WTC11 (cell line): ENCODE results near the gene GLCCI1. TPM values are rescaled to one million over a fixed set of nuclear protein-coding genes. Genes with fewer than 3 reads are reported as not detected.

Experiments used
- ATAC-seq: fragments of 200-7000 bp; cut with Tn5 transposase; 2 replicates; pipeline ENCODE4 v1.10.0; 2021; ENCODE audit warnings: mild to moderate bottlenecking, moderate library complexity
- CTCF ChIA-PET: fragments of 300-600 bp; sonication (Branson Sonifier 250); formaldehyde crosslinking; loops from one replicate; lab custom pipeline; 2021; ENCODE audit warnings: antibody characterized with exemption; lab: Charles Lee
- POLR2A ChIA-PET: fragments of 350-600 bp; sonication (Branson Sonifier 250); formaldehyde crosslinking; loops from one replicate; lab custom pipeline; 2021; ENCODE audit warnings: antibody characterized with exemption; lab: Charles Lee
- DNase-seq: peaks from one replicate; pipeline ENCODE4 v3.0.0; 2021; ENCODE audit warnings: low spot score
- H3K27ac Mint-ChIP-seq: 2 replicates; pipeline ENCODE4 v1.8.0; 2021; ENCODE audit warnings: mixed read lengths
- H3K27me3 Mint-ChIP-seq: 2 replicates; pipeline ENCODE4 v1.8.0; 2021; ENCODE audit warnings: low read depth, mild to moderate bottlenecking, moderate library complexity, mixed read lengths
- H3K36me3 Mint-ChIP-seq: 2 replicates; pipeline ENCODE4 v1.8.0; 2021; ENCODE audit warnings: mixed read lengths
- H3K4me1 Mint-ChIP-seq: 2 replicates; pipeline ENCODE4 v1.8.0; 2022; ENCODE audit warnings: mixed read lengths
- H3K4me3 Mint-ChIP-seq: 2 replicates; pipeline ENCODE4 v1.8.0; 2021; ENCODE audit warnings: mild to moderate bottlenecking, moderate library complexity, mixed read lengths
- H3K9me3 Mint-ChIP-seq: 2 replicates; pipeline ENCODE4 v1.8.0; 2021; ENCODE audit warnings: mixed read lengths
- ETV6 ChIP-seq: sonication (generic); formaldehyde crosslinking; IDR thresholded peaks from 2 replicates; pipeline ENCODE4 v1.8.1; 2022; ENCODE audit warnings: mild to moderate bottlenecking, missing genetic modification reagents
- FOXJ3 ChIP-seq: sonication (generic); formaldehyde crosslinking; IDR thresholded peaks from 2 replicates; pipeline ENCODE4 v1.9.0; 2021; ENCODE audit warnings: missing genetic modification reagents, mild to moderate bottlenecking, borderline replicate concordance
- IRF2 ChIP-seq: sonication (generic); formaldehyde crosslinking; IDR thresholded peaks from 2 replicates; pipeline ENCODE4 v1.8.0; 2022; ENCODE audit warnings: low read depth, missing genetic modification reagents, borderline replicate concordance
- JUN ChIP-seq: sonication (generic); formaldehyde crosslinking; IDR thresholded peaks from 2 replicates; pipeline ENCODE4 v1.8.0; 2023; ENCODE audit warnings: mild to moderate bottlenecking, missing genetic modification reagents
- NFE2L1 ChIP-seq: sonication (generic); formaldehyde crosslinking; IDR thresholded peaks from 2 replicates; pipeline ENCODE4 v1.8.1; 2023; ENCODE audit warnings: missing genetic modification reagents
- NR2C2 ChIP-seq: sonication (generic); formaldehyde crosslinking; IDR thresholded peaks from 2 replicates; pipeline ENCODE4 v1.8.0; 2022; ENCODE audit warnings: mild to moderate bottlenecking, missing genetic modification reagents
- RORB ChIP-seq: fragments of 250-450 bp; sonication (Bioruptor Pico); IDR thresholded peaks from 2 replicates; pipeline ENCODE4 v1.9.0; 2021; ENCODE audit warnings: mild to moderate bottlenecking
- ZNF138 ChIP-seq: sonication (generic); formaldehyde crosslinking; conservative IDR thresholded peaks from 2 replicates; pipeline ENCODE4 v1.8.1; 2022; ENCODE audit warnings: mild to moderate bottlenecking, moderate library complexity, missing genetic modification reagents
- ZNF219 ChIP-seq: sonication (generic); formaldehyde crosslinking; IDR thresholded peaks from 2 replicates; pipeline ENCODE4 v1.8.0; 2023; ENCODE audit warnings: missing genetic modification reagents, mild to moderate bottlenecking, borderline replicate concordance
- ZNF423 ChIP-seq: fragments of 250-450 bp; sonication (Bioruptor Pico); IDR thresholded peaks from 2 replicates; pipeline ENCODE4 v2.1.2; 2022; ENCODE audit warnings: mild to moderate bottlenecking, moderate library complexity
- total RNA-seq: library from RNA; stranded (reverse); gene quantifications from 3 replicates; pipeline ENCODE4 v1.2.3, GENCODE V29; 2021
- TF ChIP-seq, protein P1 (sequence below): fragments of 250-450 bp; sonication (Bioruptor Pico); IDR thresholded peaks from 2 replicates; pipeline ENCODE4 v1.9.0; 2021; ENCODE audit warnings: mild to moderate bottlenecking, borderline replicate concordance
- TF ChIP-seq, protein P2 (sequence below): sonication (generic); formaldehyde crosslinking; IDR thresholded peaks from 2 replicates; pipeline ENCODE4 v1.8.0; 2022; ENCODE audit warnings: mild to moderate bottlenecking, missing genetic modification reagents
- TF ChIP-seq, protein P3 (sequence below): fragments of 250-450 bp; sonication (Bioruptor Pico); conservative IDR thresholded peaks from 2 replicates; pipeline ENCODE4 v1.9.0; 2021; ENCODE audit warnings: mild to moderate bottlenecking
- TF ChIP-seq, protein P4 (sequence below): fragments of 250-450 bp; sonication (Bioruptor Pico); IDR thresholded peaks from 2 replicates; pipeline ENCODE4 v2.1.2; 2022; ENCODE audit warnings: mild to moderate bottlenecking, moderate library complexity
- TF ChIP-seq, protein P5 (sequence below): sonication (generic); formaldehyde crosslinking; IDR thresholded peaks from 2 replicates; pipeline ENCODE4 v1.8.1; 2023; ENCODE audit warnings: mild to moderate bottlenecking, missing genetic modification reagents, moderate library complexity
- TF ChIP-seq, protein P6 (sequence below): sonication (generic); formaldehyde crosslinking; IDR thresholded peaks from 2 replicates; pipeline ENCODE4 v1.8.0; 2022; ENCODE audit warnings: missing genetic modification reagents
- TF ChIP-seq, protein P7 (sequence below): sonication (generic); formaldehyde crosslinking; IDR thresholded peaks from 2 replicates; pipeline ENCODE4 v1.8.1; 2023; ENCODE audit warnings: mild to moderate bottlenecking, missing genetic modification reagents

Gene GLCCI1
- total RNA-seq, 1 experiment from 2014 or later = 23.8 TPM

DNA sequence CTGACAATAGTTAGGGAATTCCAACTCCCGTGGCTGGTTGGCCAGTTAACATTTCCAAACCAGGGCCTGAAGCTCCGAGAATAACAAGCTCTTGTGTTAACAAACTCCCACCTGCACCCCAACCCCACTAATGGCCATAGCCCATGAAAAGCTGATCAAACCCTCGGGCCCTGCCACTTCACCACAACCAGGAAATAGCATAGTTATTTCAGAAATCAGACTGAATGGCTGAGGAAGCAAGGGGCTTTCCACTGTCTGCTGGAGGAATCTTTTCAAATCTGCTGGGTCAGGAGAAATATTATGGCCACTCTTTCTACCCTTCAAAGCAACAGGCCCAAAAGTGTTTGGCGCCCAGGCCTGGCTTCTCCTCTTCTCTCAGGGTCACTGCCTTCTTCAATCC lies 145.6 kb downstream of the GLCCI1 start:
- H3K4me3 Mint-ChIP-seq = no peak overlapping the region
- no peak for ATAC-seq
- CTCF ChIA-PET = interaction anchor here (1.7 kb wide), 1 partner anchor 182 kb away, joined by 5 read pairs; no protein-coding TSS in a partner anchor
- H3K27ac Mint-ChIP-seq = no peak overlapping the region
- peaks cover 20% of the 10 kb centered on the region for H3K9me3 Mint-ChIP-seq
- H3K36me3 Mint-ChIP-seq = peaks cover 18% of the 10 kb centered on the region
- peaks cover 46% of the 10 kb centered on the region for H3K4me1 Mint-ChIP-seq
- no peaks in the 10 kb centered on the region for H3K27me3 Mint-ChIP-seq
- DNase-seq = no peak
- POLR2A ChIA-PET = no interaction called here
- TF ChIP-seq RORB (CRISPR knock-in tag) = no peak
- no peak for TF ChIP-seq JUN (CRISPR knock-in tag)
- TF ChIP-seq, protein P1, sequence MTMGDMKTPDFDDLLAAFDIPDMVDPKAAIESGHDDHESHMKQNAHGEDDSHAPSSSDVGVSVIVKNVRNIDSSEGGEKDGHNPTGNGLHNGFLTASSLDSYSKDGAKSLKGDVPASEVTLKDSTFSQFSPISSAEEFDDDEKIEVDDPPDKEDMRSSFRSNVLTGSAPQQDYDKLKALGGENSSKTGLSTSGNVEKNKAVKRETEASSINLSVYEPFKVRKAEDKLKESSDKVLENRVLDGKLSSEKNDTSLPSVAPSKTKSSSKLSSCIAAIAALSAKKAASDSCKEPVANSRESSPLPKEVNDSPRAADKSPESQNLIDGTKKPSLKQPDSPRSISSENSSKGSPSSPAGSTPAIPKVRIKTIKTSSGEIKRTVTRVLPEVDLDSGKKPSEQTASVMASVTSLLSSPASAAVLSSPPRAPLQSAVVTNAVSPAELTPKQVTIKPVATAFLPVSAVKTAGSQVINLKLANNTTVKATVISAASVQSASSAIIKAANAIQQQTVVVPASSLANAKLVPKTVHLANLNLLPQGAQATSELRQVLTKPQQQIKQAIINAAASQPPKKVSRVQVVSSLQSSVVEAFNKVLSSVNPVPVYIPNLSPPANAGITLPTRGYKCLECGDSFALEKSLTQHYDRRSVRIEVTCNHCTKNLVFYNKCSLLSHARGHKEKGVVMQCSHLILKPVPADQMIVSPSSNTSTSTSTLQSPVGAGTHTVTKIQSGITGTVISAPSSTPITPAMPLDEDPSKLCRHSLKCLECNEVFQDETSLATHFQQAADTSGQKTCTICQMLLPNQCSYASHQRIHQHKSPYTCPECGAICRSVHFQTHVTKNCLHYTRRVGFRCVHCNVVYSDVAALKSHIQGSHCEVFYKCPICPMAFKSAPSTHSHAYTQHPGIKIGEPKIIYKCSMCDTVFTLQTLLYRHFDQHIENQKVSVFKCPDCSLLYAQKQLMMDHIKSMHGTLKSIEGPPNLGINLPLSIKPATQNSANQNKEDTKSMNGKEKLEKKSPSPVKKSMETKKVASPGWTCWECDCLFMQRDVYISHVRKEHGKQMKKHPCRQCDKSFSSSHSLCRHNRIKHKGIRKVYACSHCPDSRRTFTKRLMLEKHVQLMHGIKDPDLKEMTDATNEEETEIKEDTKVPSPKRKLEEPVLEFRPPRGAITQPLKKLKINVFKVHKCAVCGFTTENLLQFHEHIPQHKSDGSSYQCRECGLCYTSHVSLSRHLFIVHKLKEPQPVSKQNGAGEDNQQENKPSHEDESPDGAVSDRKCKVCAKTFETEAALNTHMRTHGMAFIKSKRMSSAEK = no peak
- TF ChIP-seq, protein P2, sequence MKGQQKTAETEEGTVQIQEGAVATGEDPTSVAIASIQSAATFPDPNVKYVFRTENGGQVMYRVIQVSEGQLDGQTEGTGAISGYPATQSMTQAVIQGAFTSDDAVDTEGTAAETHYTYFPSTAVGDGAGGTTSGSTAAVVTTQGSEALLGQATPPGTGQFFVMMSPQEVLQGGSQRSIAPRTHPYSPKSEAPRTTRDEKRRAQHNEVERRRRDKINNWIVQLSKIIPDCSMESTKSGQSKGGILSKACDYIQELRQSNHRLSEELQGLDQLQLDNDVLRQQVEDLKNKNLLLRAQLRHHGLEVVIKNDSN (CRISPR knock-in tag) = no peak
- TF ChIP-seq, protein P3, sequence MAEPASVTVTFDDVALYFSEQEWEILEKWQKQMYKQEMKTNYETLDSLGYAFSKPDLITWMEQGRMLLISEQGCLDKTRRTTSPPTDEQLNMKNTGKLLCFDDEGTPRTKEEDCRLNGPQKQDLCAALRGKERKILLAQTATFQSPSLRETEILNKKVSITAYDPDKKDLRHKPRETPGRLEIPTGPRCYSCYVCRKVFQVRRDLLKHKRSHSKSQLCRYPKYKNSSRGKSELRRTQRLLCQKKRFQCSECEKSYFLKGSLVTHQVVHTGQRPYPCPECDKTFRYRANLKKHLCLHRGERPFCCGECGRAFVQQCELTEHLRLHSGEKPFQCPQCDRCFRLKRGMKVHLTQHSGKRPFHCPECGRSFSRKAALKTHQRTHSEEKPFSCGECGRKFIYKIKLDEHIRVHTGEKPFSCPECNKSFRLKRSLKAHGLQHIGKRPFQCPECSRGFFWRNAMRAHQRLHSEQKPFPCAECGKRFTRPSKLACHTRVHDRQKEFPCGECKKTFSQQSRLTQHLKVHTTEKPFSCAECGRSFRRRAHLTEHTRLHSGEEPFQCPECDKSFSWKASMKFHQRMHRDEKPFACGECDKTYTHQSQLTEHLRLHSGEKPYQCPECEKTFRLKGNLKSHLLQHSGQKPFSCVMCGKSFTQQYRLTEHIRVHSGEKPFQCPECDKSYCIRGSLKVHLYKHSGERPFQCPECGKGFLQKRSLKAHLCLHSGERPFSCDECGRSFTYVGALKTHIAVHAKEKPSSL (CRISPR knock-in tag) = no peak
- TF ChIP-seq NR2C2 (CRISPR knock-in tag) = no peak
- TF ChIP-seq IRF2 (CRISPR knock-in tag) = no peak
- no peak for TF ChIP-seq ZNF423 (CRISPR knock-in tag)
- no peak for TF ChIP-seq FOXJ3 (CRISPR knock-in tag)
- TF ChIP-seq, protein P4, sequence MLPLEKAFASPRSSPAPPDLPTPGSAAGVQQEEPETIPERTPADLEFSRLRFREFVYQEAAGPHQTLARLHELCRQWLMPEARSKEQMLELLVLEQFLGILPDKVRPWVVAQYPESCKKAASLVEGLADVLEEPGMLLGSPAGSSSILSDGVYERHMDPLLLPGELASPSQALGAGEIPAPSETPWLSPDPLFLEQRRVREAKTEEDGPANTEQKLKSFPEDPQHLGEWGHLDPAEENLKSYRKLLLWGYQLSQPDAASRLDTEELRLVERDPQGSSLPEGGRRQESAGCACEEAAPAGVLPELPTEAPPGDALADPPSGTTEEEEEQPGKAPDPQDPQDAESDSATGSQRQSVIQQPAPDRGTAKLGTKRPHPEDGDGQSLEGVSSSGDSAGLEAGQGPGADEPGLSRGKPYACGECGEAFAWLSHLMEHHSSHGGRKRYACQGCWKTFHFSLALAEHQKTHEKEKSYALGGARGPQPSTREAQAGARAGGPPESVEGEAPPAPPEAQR (CRISPR knock-in tag) = no peak
- no peak for TF ChIP-seq NFE2L1 (CRISPR knock-in tag)
- TF ChIP-seq, protein P5, sequence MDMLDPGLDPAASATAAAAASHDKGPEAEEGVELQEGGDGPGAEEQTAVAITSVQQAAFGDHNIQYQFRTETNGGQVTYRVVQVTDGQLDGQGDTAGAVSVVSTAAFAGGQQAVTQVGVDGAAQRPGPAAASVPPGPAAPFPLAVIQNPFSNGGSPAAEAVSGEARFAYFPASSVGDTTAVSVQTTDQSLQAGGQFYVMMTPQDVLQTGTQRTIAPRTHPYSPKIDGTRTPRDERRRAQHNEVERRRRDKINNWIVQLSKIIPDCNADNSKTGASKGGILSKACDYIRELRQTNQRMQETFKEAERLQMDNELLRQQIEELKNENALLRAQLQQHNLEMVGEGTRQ = no peak
- no peak for TF ChIP-seq ZNF219 (CRISPR knock-in tag)
- TF ChIP-seq ZNF138 = no peak
- TF ChIP-seq ETV6 (CRISPR knock-in tag) = no peak
- TF ChIP-seq, protein P6, sequence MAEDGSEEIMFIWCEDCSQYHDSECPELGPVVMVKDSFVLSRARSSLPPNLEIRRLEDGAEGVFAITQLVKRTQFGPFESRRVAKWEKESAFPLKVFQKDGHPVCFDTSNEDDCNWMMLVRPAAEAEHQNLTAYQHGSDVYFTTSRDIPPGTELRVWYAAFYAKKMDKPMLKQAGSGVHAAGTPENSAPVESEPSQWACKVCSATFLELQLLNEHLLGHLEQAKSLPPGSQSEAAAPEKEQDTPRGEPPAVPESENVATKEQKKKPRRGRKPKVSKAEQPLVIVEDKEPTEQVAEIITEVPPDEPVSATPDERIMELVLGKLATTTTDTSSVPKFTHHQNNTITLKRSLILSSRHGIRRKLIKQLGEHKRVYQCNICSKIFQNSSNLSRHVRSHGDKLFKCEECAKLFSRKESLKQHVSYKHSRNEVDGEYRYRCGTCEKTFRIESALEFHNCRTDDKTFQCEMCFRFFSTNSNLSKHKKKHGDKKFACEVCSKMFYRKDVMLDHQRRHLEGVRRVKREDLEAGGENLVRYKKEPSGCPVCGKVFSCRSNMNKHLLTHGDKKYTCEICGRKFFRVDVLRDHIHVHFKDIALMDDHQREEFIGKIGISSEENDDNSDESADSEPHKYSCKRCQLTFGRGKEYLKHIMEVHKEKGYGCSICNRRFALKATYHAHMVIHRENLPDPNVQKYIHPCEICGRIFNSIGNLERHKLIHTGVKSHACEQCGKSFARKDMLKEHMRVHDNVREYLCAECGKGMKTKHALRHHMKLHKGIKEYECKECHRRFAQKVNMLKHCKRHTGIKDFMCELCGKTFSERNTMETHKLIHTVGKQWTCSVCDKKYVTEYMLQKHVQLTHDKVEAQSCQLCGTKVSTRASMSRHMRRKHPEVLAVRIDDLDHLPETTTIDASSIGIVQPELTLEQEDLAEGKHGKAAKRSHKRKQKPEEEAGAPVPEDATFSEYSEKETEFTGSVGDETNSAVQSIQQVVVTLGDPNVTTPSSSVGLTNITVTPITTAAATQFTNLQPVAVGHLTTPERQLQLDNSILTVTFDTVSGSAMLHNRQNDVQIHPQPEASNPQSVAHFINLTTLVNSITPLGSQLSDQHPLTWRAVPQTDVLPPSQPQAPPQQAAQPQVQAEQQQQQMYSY (CRISPR knock-in tag) = no peak
- TF ChIP-seq, protein P7, sequence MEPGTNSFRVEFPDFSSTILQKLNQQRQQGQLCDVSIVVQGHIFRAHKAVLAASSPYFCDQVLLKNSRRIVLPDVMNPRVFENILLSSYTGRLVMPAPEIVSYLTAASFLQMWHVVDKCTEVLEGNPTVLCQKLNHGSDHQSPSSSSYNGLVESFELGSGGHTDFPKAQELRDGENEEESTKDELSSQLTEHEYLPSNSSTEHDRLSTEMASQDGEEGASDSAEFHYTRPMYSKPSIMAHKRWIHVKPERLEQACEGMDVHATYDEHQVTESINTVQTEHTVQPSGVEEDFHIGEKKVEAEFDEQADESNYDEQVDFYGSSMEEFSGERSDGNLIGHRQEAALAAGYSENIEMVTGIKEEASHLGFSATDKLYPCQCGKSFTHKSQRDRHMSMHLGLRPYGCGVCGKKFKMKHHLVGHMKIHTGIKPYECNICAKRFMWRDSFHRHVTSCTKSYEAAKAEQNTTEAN (CRISPR knock-in tag) = no peak
